Endothelial cell of umbilical vein (primary cell): Measurements from ENCODE around the gene CUX1. TPM values are rescaled to one million over a fixed set of nuclear protein-coding genes. Genes with fewer than 3 reads are reported as not detected.

Experiments used
- BruUV-seq: library from RNA; stranded (reverse); fragments of 400-500 nt; replicated peaks from 2 replicates; lab custom pipeline; 2021; lab: Mats Ljungman, UMichigan
- CTCF ChIA-PET: fragments of 300-600, 350-600 bp; sonication (Branson Sonifier 250); formaldehyde crosslinking; loops from one replicate; lab custom pipeline; 2021; ENCODE audit warnings: antibody characterized with exemption, inconsistent platforms; lab: Charles Lee
- POLR2A ChIA-PET: fragments of 300-600, 350-600 bp; sonication (Branson Sonifier 250); formaldehyde crosslinking; loops from one replicate; lab custom pipeline; 2021; ENCODE audit warnings: antibody characterized with exemption, inconsistent platforms; lab: Charles Lee
- DNase-seq: peaks from one replicate; pipeline ENCODE4 v3.0.0-alpha.2; 2011; ENCODE audit warnings: low read depth, low spot score
- FAIRE-seq: peaks from 2 replicates; lab custom pipeline; 2011; peaks lifted over from hg19 to GRCh38; lab: Jason Lieb, UNC
- H2AFZ ChIP-seq: 2 replicates; pipeline ENCODE4 v1.6.0; 2012; ENCODE audit warnings: low read depth, low read length, control low read depth, inconsistent platforms
- H3K27ac ChIP-seq: 2 replicates; pipeline ENCODE4 v1.5.1; 2011; ENCODE audit warnings: low read depth, mild to moderate bottlenecking, control low read depth, low read length, moderate library complexity; ENCODE audit not compliant: insufficient read depth
- H3K27me3 ChIP-seq, 2 experiments: 2 replicates each; pipeline versions ENCODE4 v1.6.0 to v1.6.1; 2011; ENCODE audit warnings: low read length in 2 of 2, mixed read lengths in 1 of 2; ENCODE audit not compliant: control insufficient read depth in 2 of 2, insufficient read depth in 2 of 2
- H3K36me3 ChIP-seq, 2 experiments: 2 replicates in 1 of 2; 3 replicates in 1 of 2; pipeline ENCODE4 v1.5.1; 2011; ENCODE audit warnings: low read length in 2 of 2, mild to moderate bottlenecking in 1 of 2, moderate library complexity in 1 of 2; ENCODE audit not compliant: control insufficient read depth in 2 of 2, insufficient read depth in 2 of 2; ENCODE audit errors: extremely low read depth in 1 of 2
- H3K4me1 ChIP-seq: 3 replicates; pipeline ENCODE4 v1.5.1; 2011; ENCODE audit warnings: mild to moderate bottlenecking, low read length; ENCODE audit not compliant: control insufficient read depth, insufficient read depth; ENCODE audit errors: extremely low read depth
- H3K4me2 ChIP-seq: 2 replicates; pipeline ENCODE4 v1.6.1; 2011; ENCODE audit warnings: low read length, control low read depth, mixed read lengths; ENCODE audit not compliant: insufficient read depth
- H3K4me3 ChIP-seq, 3 experiments: fragments of 200-600 bp in 1 of 3; sonication (generic), shearing (Covaris generic) in 1 of 3; replicated peaks in 1 of 3; 2 replicates each; pipeline ENCODE4 v1.5.1; 2011 to 2016; ENCODE audit warnings: control low read depth in 3 of 3, low read length in 3 of 3, mild to moderate bottlenecking in 2 of 3, inconsistent platforms in 1 of 3, low read depth in 1 of 3, moderate library complexity in 1 of 3; ENCODE audit not compliant: insufficient read depth in 1 of 3
- H3K79me2 ChIP-seq: 2 replicates; pipeline ENCODE4 v1.6.0; 2012; ENCODE audit warnings: low read length, inconsistent platforms; ENCODE audit not compliant: control insufficient read depth, insufficient read depth
- H3K9ac ChIP-seq: replicated peaks from 2 replicates; pipeline ENCODE3; 2011; ENCODE audit warnings: low read length, control low read depth; ENCODE audit not compliant: insufficient read depth; ENCODE audit errors: extremely low read depth
- H3K9me1 ChIP-seq: replicated peaks from 3 replicates; pipeline ENCODE4 v1.6.0; 2011; ENCODE audit warnings: mild to moderate bottlenecking, low read length; ENCODE audit not compliant: control insufficient read depth, insufficient read depth; ENCODE audit errors: extremely low read depth
- H3K9me3 ChIP-seq: replicated peaks from 2 replicates; pipeline ENCODE4 v1.5.1; 2012; ENCODE audit warnings: low read length, inconsistent platforms; ENCODE audit not compliant: control insufficient read depth, insufficient read depth
- H4K20me1 ChIP-seq: replicated peaks from 2 replicates; pipeline ENCODE3; 2011; ENCODE audit warnings: mild to moderate bottlenecking, low read length; ENCODE audit not compliant: control insufficient read depth, insufficient read depth; ENCODE audit errors: extremely low read depth
- EZH2 ChIP-seq: IDR thresholded peaks from 2 replicates; pipeline ENCODE4 v1.6.1; 2012; ENCODE audit warnings: borderline replicate concordance, low read depth, mild to moderate bottlenecking, moderate library complexity, low read length, inconsistent platforms; ENCODE audit not compliant: severe bottlenecking
- FOS ChIP-seq: IDR thresholded peaks from 2 replicates; pipeline ENCODE4 v1.6.1; 2011; ENCODE audit warnings: mild to moderate bottlenecking, low read length, moderate library complexity, borderline replicate concordance; ENCODE audit not compliant: insufficient read depth
- GATA2 ChIP-seq: IDR thresholded peaks from 2 replicates; pipeline ENCODE4 v1.7.0; 2011; ENCODE audit warnings: low read depth, mild to moderate bottlenecking, moderate library complexity, mixed read lengths, low read length; ENCODE audit not compliant: insufficient read length, insufficient read depth
- JUN ChIP-seq: IDR thresholded peaks from 2 replicates; pipeline ENCODE4 v1.6.1; 2011; ENCODE audit warnings: borderline replicate concordance, low read depth; ENCODE audit not compliant: insufficient read length, insufficient read depth
- MAX ChIP-seq: IDR thresholded peaks from 2 replicates; pipeline ENCODE4 v1.6.1; 2011; ENCODE audit not compliant: insufficient read depth, insufficient read length
- MYC ChIP-seq: IDR thresholded peaks from one replicate; pipeline ENCODE4 v1.6.1; 2011; ENCODE audit warnings: mild to moderate bottlenecking, low read depth, low read length
- POLR2A ChIP-seq: IDR thresholded peaks from 2 replicates; pipeline ENCODE4 v1.6.1; 2012; ENCODE audit warnings: low read depth, mild to moderate bottlenecking, control low read depth, low read length
- POLR2AphosphoS5 ChIP-seq: IDR thresholded peaks from 2 replicates; pipeline ENCODE4 v1.6.1; 2012; ENCODE audit warnings: low read depth, mild to moderate bottlenecking, control low read depth, low read length, moderate library complexity; ENCODE audit not compliant: insufficient read depth
- dilution Hi-C: fragments of 300-500 bp; cut with MboI; formaldehyde crosslinking; loops from one replicate; pipeline ENCODE4 v1.15.0; 2019; ENCODE audit warnings: low sequenced_read_pairs; ENCODE audit not compliant: extremely low pct_ligation_motif_present
- intact Hi-C: fragments of 100-400 bp; cut with micrococcal nuclease; formaldehyde crosslinking; loops from one replicate; pipeline ENCODE4 v1.10.0; 2022
- polyA plus RNA-seq, 4 experiments: library from polyadenylated mRNA; depleted of rRNA in 3 of 4; stranded (reverse) in 3 of 4; unstranded in 1 of 4; fragments of >200 nt; gene quantifications; 2 replicates each; pipeline versions ENCODE4 v1.2.1 to v1.2.3, GENCODE V29; 2011 to 2012; ENCODE audit warnings: missing spikeins in 1 of 4
- total RNA-seq: library from RNA; stranded (reverse); gene quantifications from 2 replicates; pipeline ENCODE4 v1.2.3, GENCODE V29; 2021
- TF ChIP-seq, protein P1 (sequence below), 2 donors: IDR thresholded peaks; 1 replicate in 1 of 2; 2 replicates in 1 of 2; pipeline ENCODE4 v1.5.1; 2011; ENCODE audit warnings: low read length in 2 of 2, mild to moderate bottlenecking in 2 of 2, moderate library complexity in 2 of 2, control low read depth in 1 of 2, inconsistent platforms in 1 of 2, low read depth in 1 of 2; ENCODE audit not compliant: insufficient read depth in 1 of 2; ENCODE audit errors: extremely low read depth in 1 of 2

The CUX1 gene
- total and polyA plus RNA-seq, 2 donors (not counting 3 experiments of a cell fraction or from before 2014, with no cell fraction given) = 13.8 to 49.8 TPM

DNA sequence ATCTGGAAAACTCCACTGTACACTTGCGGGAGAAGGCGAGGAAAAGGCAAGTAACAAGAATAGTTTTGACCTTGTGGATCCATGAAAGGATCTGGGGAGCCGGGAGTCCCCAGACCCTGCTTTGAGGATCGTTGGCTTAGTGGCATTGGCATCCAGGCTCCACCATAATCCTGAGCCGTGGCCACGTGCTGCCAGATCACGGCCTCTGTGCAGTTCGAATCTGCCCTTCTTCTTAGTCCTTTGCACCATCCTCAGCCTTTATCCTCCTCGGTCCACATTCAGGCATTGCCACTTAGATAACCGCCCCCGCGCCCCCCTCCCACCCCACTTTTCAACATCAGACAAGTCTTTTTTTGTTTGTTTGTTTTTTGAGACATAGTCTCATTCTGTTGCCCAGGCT, 201.4 kb downstream of the CUX1 start:
- Histone ChIP-seq H3K9me1 (no peaks in the 10 kb centered on the region), H3K9me3 (no peaks in the 10 kb centered on the region), H3K4me3 (no peak overlapping the region), H3K9ac (no peak overlapping the region), H4K20me1 (no peaks in the 10 kb centered on the region), H3K79me2 (no peaks in the 10 kb centered on the region), H3K36me3 (no peaks in the 10 kb centered on the region), H3K4me2 (no peak overlapping the region), H3K27ac (no peak overlapping the region), H3K27me3 (no peaks in the 10 kb centered on the region), H2AFZ (no peak overlapping the region), H3K4me1 (no peaks in the 10 kb centered on the region)
- intact Hi-C loops (no loop called here), dilution Hi-C loops (no loop called here)
- ChIA-PET CTCF (interaction anchor here (0.6 kb wide), 1 partner anchor 170 kb away, joined by 3 read pairs; no protein-coding TSS in a partner anchor), POLR2A (no interaction called here)
- no TSS peak for BruUV-seq
- no peak for DNase-seq
- FAIRE-seq = no peak
- no peak for TF ChIP-seq EZH2
- TF ChIP-seq MAX = no peak
- no peak for TF ChIP-seq GATA2
- TF ChIP-seq, protein P1, sequence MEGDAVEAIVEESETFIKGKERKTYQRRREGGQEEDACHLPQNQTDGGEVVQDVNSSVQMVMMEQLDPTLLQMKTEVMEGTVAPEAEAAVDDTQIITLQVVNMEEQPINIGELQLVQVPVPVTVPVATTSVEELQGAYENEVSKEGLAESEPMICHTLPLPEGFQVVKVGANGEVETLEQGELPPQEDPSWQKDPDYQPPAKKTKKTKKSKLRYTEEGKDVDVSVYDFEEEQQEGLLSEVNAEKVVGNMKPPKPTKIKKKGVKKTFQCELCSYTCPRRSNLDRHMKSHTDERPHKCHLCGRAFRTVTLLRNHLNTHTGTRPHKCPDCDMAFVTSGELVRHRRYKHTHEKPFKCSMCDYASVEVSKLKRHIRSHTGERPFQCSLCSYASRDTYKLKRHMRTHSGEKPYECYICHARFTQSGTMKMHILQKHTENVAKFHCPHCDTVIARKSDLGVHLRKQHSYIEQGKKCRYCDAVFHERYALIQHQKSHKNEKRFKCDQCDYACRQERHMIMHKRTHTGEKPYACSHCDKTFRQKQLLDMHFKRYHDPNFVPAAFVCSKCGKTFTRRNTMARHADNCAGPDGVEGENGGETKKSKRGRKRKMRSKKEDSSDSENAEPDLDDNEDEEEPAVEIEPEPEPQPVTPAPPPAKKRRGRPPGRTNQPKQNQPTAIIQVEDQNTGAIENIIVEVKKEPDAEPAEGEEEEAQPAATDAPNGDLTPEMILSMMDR (IDR thresholded peaks at IDR 0.05; ENCODE audit: extremely low read depth in 1 of 2, insufficient read depth in 1 of 2, low read depth in 1 of 2, low read length in 2 of 2) = no peak
- no peak for TF ChIP-seq FOS
- no peak for TF ChIP-seq MYC
- no peak for TF ChIP-seq JUN
- no peak for TF ChIP-seq POLR2A
- no peak for TF ChIP-seq POLR2AphosphoS5
